Subcutaneous preadipocyte (primary cell): ENCODE results near the gene AAK1. TPM values are rescaled to one million over a fixed set of nuclear protein-coding genes. Genes with fewer than 3 reads are reported as not detected.

ENCODE experiments used
- small RNA-seq: library from RNA; depleted of rRNA; stranded (forward); fragments of <200 nt; gene quantifications from one replicate; pipeline ENCODE3, GENCODE V24; 2012
- total RNA-seq: library from RNA; depleted of rRNA; stranded (reverse); fragments of >200 nt; gene quantifications from 2 replicates; pipeline ENCODE4 v1.2.3, GENCODE V29; 2012

The AAK1 gene
- 34.2 and 43.6 TPM in 2 replicates for total RNA-seq

GRCh38 chr2:69643602-69644505 is at the start of gene AAK1:
Gene AAK1, minus strand, starts transcription at chr2:69643739. Its CDS starts 699 bp downstream, at chr2:69643040.

DNA sequence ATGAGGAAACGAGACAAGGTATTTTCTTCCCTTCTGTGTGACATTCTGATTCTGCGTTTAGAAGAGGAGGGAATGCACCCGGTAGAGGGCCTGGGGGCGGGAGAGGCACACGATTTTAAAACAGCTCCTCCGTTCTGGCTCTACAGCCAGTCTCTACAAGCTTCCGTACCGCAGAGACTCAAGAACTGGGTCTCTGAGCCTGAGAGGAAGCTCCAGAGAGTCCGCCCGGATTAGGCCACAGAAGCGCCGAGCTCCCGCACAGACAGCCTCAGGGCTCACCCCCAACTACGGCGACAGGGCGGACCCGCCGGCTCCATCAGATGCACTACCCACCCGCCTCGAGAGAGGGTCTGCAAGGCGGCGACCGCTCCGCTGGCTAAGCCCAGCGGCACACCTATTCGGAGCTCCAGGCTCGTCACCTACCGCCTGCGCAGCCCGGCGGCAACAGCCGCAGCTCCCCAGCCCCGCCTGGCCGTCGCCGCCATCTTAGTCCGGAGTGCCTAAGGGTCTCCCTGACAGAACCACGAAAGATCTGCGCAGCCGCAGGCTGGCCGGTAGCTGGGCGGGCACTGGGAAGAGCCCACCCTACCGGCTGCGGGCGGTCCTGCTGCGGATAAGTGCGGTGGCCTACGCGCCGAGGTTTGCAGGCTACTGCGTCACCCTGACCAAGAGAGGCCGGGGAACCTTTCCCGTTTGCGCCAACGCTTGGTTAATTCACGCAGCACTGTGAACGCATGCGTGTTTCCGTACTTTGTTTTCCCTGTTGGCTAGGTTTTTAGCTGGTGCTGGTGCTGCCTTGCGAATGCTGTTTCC is 206.4 kb downstream of the AAK1 start, which contains the start of gene NFU1:
TSS of gene NFU1 (minus strand) at position 498 of the 813 bp plus-strand sequence. CDS start at position 485, 13 bp downstream.

Small RNA genes within 50 kb of the gene (small RNA-seq; reads per million reads assigned to genes)
- not detected for gene RN7SL604P
- gene SNORA36C, result 0.08 reads per million

Other genes starting within 250 kb of the AAK1 start
- gene NFU1, start 206.3 kb downstream of the AAK1 start, total RNA-seq, result 23.9 and 33.1 TPM in 2 replicates
- 26.2 and 31.2 TPM in 2 replicates for gene ANXA4, start 98.4 kb upstream of the AAK1 start, total RNA-seq
- 4.0 and 7.6 TPM in 2 replicates for gene GMCL1, start 185.9 kb upstream of the AAK1 start, total RNA-seq